SK-N-SH treated with all-trans-retinoic acid at 6 μM for 48 hours (cell line): Measurements from ENCODE around the gene TAF15.

Experiments
- ATAC-seq: fragments of 200-7000 bp; cut with Tn5 transposase; 3 replicates; pipeline ENCODE4 v1.9.1; 2020; ENCODE audit warnings: mild to moderate bottlenecking, moderate library complexity
- ARNTL ChIP-seq: fragments of 450-650 bp; formaldehyde crosslinking; IDR thresholded peaks from 2 replicates; pipeline ENCODE4 v1.5.0; 2020; ENCODE audit warnings: low read depth, mild to moderate bottlenecking, moderate library complexity, borderline replicate concordance
- BACH2 ChIP-seq: fragments of 250-450 bp; sonication (Bioruptor Pico); IDR thresholded peaks from 2 replicates; pipeline ENCODE4 v1.9.0; 2021; ENCODE audit warnings: mild to moderate bottlenecking, borderline replicate concordance
- CREB5 ChIP-seq: fragments of 250-450 bp; sonication (Bioruptor Pico); IDR thresholded peaks from 2 replicates; pipeline ENCODE4 v1.5.1; 2020; ENCODE audit warnings: low read depth, mild to moderate bottlenecking, moderate library complexity
- CSDC2 ChIP-seq: fragments of 250-450 bp; sonication (Bioruptor Pico); IDR thresholded peaks from 2 replicates; pipeline ENCODE4 v1.5.0; 2020; ENCODE audit warnings: mild to moderate bottlenecking, moderate library complexity
- CSRNP3 ChIP-seq: fragments of 250-450 bp; sonication (Bioruptor Pico); IDR thresholded peaks from 2 replicates; pipeline ENCODE4 v1.5.1; 2021; ENCODE audit warnings: mild to moderate bottlenecking, moderate library complexity
- ESRRG ChIP-seq: fragments of 250-450 bp; sonication (Bioruptor Pico); IDR thresholded peaks from 2 replicates; pipeline ENCODE4 v1.6.1; 2021; ENCODE audit warnings: mild to moderate bottlenecking
- GLIS3 ChIP-seq: fragments of 250-450 bp; sonication (Bioruptor Pico); IDR thresholded peaks from 2 replicates; pipeline ENCODE4 v1.5.0; 2020; ENCODE audit warnings: mild to moderate bottlenecking, moderate library complexity
- POU6F1 ChIP-seq: fragments of 250-450 bp; sonication (Bioruptor Pico); IDR thresholded peaks from 2 replicates; pipeline ENCODE4 v1.8.0; 2021; ENCODE audit warnings: low read depth, mild to moderate bottlenecking, moderate library complexity, borderline replicate concordance
- PPARA ChIP-seq: fragments of 250-450 bp; sonication (Bioruptor Pico); IDR thresholded peaks from 2 replicates; pipeline ENCODE4 v1.5.0; 2020; ENCODE audit warnings: mild to moderate bottlenecking, borderline replicate concordance
- SNAI2 ChIP-seq: fragments of 250-450 bp; sonication (Bioruptor Pico); IDR thresholded peaks from 2 replicates; pipeline ENCODE4 v1.5.0; 2020; ENCODE audit warnings: mild to moderate bottlenecking, moderate library complexity
- TCF4 ChIP-seq: fragments of 250-450 bp; sonication (Bioruptor Pico); IDR thresholded peaks from 2 replicates; pipeline ENCODE4 v1.8.0; 2021; ENCODE audit warnings: mild to moderate bottlenecking, moderate library complexity, borderline replicate concordance
- TOX ChIP-seq: fragments of 250-450 bp; sonication (Bioruptor Pico); IDR thresholded peaks from 2 replicates; pipeline ENCODE4 v1.8.0; 2021; ENCODE audit warnings: mild to moderate bottlenecking, moderate library complexity, borderline replicate concordance
- TSHZ2 ChIP-seq: fragments of 250-450 bp; sonication (Bioruptor Pico); IDR thresholded peaks from 2 replicates; pipeline ENCODE4 v1.5.0; 2020; ENCODE audit warnings: mild to moderate bottlenecking, moderate library complexity
- ZC3H10 ChIP-seq: fragments of 250-450 bp; sonication (Bioruptor Pico); IDR thresholded peaks from 2 replicates; pipeline ENCODE4 v1.5.1; 2021; ENCODE audit warnings: mild to moderate bottlenecking, moderate library complexity
- ZFP3 ChIP-seq: fragments of 250-450 bp; sonication (Bioruptor Pico); IDR thresholded peaks from 2 replicates; pipeline ENCODE4 v1.5.0; 2020; ENCODE audit warnings: mild to moderate bottlenecking, moderate library complexity
- ZFP30 ChIP-seq: fragments of 450-650 bp; formaldehyde crosslinking; IDR thresholded peaks from 2 replicates; pipeline ENCODE4 v1.5.0; 2022; ENCODE audit warnings: mild to moderate bottlenecking, moderate library complexity
- ZNF565 ChIP-seq: fragments of 450-650 bp; formaldehyde crosslinking; conservative IDR thresholded peaks from 2 replicates; pipeline ENCODE4 v1.5.0; 2020; ENCODE audit warnings: low read depth, mild to moderate bottlenecking, moderate library complexity
- ZNF70 ChIP-seq: fragments of 450-650 bp; formaldehyde crosslinking; IDR thresholded peaks from 2 replicates; pipeline ENCODE4 v1.5.0; 2020; ENCODE audit warnings: mild to moderate bottlenecking, moderate library complexity
- TF ChIP-seq, protein P1 (sequence below): fragments of 250-450 bp; sonication (Bioruptor Pico); IDR thresholded peaks from 2 replicates; pipeline ENCODE4 v1.8.0; 2020; ENCODE audit warnings: mild to moderate bottlenecking, moderate library complexity, borderline replicate concordance

TAF15 gene

DNA sequence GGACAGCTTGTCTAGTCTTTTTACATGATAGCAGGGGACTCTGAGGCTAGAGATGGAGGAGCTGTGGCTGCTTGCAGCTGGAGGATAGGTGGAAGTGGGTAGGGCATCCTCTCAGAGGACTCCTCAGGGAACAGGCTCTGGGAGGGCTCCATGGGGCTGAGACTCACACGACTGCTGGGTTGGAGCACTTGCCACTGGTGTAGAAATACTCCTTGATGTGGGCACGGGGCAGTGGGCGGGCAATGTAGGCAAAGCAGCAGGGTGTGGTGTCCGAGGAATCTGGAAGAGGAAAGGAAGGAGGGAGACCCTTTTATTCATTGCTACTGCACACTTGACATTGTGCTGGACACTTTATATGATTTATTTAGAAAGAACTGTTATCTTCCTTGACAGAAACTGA is 69.1 kb downstream of the TAF15 start:
- TF ChIP-seq ARNTL (CRISPR knock-in tag): no peak
- no peak for TF ChIP-seq TOX
- TF ChIP-seq CSRNP3: no peak
- TF ChIP-seq ZFP3 (CRISPR knock-in tag): no peak
- ATAC-seq: no peak

GRCh38 chr17:35879773-35880654 is 70.7 kb downstream of the TAF15 start, which contains the start of gene CCL5:
CCL5 (minus strand) TSS chr17:35880360.
- no peak for ATAC-seq
- TF ChIP-seq BACH2 (no peak), POU6F1 (CRISPR knock-in tag) (no peak), PPARA (no peak), CSRNP3 (no peak), TCF4 (CRISPR knock-in tag) (no peak), CREB5 (no peak), ZFP3 (CRISPR knock-in tag) (no peak), TSHZ2 (CRISPR knock-in tag) (no peak), ZFP30 (no peak), ZC3H10 (CRISPR knock-in tag) (no peak), GLIS3 (CRISPR knock-in tag) (no peak), SNAI2 (CRISPR knock-in tag) (no peak), CSDC2 (CRISPR knock-in tag) (no peak), TOX (no peak)
- TF ChIP-seq, protein P1, sequence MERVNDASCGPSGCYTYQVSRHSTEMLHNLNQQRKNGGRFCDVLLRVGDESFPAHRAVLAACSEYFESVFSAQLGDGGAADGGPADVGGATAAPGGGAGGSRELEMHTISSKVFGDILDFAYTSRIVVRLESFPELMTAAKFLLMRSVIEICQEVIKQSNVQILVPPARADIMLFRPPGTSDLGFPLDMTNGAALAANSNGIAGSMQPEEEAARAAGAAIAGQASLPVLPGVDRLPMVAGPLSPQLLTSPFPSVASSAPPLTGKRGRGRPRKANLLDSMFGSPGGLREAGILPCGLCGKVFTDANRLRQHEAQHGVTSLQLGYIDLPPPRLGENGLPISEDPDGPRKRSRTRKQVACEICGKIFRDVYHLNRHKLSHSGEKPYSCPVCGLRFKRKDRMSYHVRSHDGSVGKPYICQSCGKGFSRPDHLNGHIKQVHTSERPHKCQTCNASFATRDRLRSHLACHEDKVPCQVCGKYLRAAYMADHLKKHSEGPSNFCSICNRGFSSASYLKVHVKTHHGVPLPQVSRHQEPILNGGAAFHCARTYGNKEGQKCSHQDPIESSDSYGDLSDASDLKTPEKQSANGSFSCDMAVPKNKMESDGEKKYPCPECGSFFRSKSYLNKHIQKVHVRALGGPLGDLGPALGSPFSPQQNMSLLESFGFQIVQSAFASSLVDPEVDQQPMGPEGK (CRISPR knock-in tag): no peak

DNA sequence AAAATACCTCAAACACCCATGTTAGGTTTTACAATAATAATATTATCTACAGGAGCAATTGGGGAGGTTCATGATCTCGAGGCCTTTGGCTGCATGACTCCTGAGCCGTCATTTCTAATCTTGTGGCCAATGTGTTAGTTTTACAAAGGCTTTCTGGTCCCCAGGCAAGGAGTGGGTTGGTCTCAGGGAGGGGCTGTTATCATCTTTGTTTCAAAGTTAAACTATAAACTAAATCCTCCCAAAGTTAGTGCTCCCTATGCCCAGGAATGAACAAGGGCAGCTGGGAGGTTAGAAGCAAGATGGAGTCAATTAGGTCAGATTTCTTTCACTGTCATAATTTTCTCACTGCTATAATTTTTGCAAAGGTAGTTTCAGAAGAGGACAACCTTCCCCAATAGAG is 80.0 kb downstream of the TAF15 start:
- TF ChIP-seq TSHZ2 (CRISPR knock-in tag) (no peak), POU6F1 (CRISPR knock-in tag) (no peak), ESRRG (CRISPR knock-in tag) (no peak), TOX (no peak), ZNF70 (CRISPR knock-in tag) (peak; percentile 46; the same call in 1 of the 2 replicates), ZNF565 (CRISPR knock-in tag) (no peak)

More for the DNA sequence above, 80.0 kb downstream of the TAF15 start:
- ATAC-seq: no peak
